RWPE2 (cell line): ENCODE results near the gene FGF4.

ENCODE experiments used
- ATAC-seq: fragments of 200-7000 bp; cut with Tn5 transposase; 3 replicates; pipeline ENCODE4 v1.9.1; 2021; ENCODE audit warnings: low read depth
- DNase-seq: peaks from one replicate; pipeline ENCODE4 v3.0.0-alpha.2; 2020; ENCODE audit warnings: low spot score
- H3K27ac ChIP-seq: fragments of 450-650 bp; 2 replicates; pipeline ENCODE4 v1.5.1; 2017; ENCODE audit warnings: mild to moderate bottlenecking; ENCODE audit not compliant: poor library complexity, severe bottlenecking
- H3K27me3 ChIP-seq: fragments of 250-450 bp; sonication (Bioruptor Pico); 2 replicates; pipeline ENCODE4 v1.5.1; 2021; ENCODE audit warnings: mild to moderate bottlenecking, moderate library complexity; ENCODE audit not compliant: insufficient read depth, poor library complexity, severe bottlenecking
- H3K36me3 ChIP-seq: fragments of 250-450 bp; sonication (Bioruptor Pico); 2 replicates; pipeline ENCODE4 v1.5.1; 2020; ENCODE audit warnings: low read depth, mild to moderate bottlenecking, moderate library complexity
- H3K4me1 ChIP-seq: fragments of 250-450 bp; sonication (Bioruptor Pico); 2 replicates; pipeline ENCODE4 v1.5.1; 2021; ENCODE audit warnings: mild to moderate bottlenecking, moderate library complexity; ENCODE audit not compliant: insufficient read depth, poor library complexity, severe bottlenecking
- H3K4me3 ChIP-seq: fragments of 250-450 bp; sonication (Bioruptor Pico); 2 replicates; pipeline ENCODE4 v1.5.1; 2021; ENCODE audit warnings: mild to moderate bottlenecking, moderate library complexity; ENCODE audit not compliant: severe bottlenecking
- H3K9me3 ChIP-seq: fragments of 250-450 bp; sonication (Bioruptor Pico); 2 replicates; pipeline ENCODE4 v1.5.1; 2021; ENCODE audit warnings: mild to moderate bottlenecking, moderate library complexity; ENCODE audit not compliant: severe bottlenecking
- TF ChIP-seq, protein P1 (sequence below): fragments of 450-650 bp; IDR thresholded peaks from one replicate; pipeline ENCODE4 v1.5.1; 2017; ENCODE audit warnings: mild to moderate bottlenecking, moderate library complexity; ENCODE audit not compliant: poor library complexity, severe bottlenecking

FGF4 gene

GRCh38 chr11:69820441-69820840 is 45.3 kb upstream of the FGF4 start:
- ATAC-seq (no peak), DNase-seq (no peak)
- H3K9me3 ChIP-seq, result no peaks in the 10 kb centered on the region
- peaks cover 64% of the 10 kb centered on the region for H3K27me3 ChIP-seq
- H3K27ac ChIP-seq, result no peak overlapping the region
- H3K4me3 ChIP-seq, result no peak overlapping the region
- TF ChIP-seq, protein P1, sequence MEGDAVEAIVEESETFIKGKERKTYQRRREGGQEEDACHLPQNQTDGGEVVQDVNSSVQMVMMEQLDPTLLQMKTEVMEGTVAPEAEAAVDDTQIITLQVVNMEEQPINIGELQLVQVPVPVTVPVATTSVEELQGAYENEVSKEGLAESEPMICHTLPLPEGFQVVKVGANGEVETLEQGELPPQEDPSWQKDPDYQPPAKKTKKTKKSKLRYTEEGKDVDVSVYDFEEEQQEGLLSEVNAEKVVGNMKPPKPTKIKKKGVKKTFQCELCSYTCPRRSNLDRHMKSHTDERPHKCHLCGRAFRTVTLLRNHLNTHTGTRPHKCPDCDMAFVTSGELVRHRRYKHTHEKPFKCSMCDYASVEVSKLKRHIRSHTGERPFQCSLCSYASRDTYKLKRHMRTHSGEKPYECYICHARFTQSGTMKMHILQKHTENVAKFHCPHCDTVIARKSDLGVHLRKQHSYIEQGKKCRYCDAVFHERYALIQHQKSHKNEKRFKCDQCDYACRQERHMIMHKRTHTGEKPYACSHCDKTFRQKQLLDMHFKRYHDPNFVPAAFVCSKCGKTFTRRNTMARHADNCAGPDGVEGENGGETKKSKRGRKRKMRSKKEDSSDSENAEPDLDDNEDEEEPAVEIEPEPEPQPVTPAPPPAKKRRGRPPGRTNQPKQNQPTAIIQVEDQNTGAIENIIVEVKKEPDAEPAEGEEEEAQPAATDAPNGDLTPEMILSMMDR, result no peak
- peaks cover 3% of the 10 kb centered on the region for H3K4me1 ChIP-seq
- H3K36me3 ChIP-seq, result no peaks in the 10 kb centered on the region

DNA sequence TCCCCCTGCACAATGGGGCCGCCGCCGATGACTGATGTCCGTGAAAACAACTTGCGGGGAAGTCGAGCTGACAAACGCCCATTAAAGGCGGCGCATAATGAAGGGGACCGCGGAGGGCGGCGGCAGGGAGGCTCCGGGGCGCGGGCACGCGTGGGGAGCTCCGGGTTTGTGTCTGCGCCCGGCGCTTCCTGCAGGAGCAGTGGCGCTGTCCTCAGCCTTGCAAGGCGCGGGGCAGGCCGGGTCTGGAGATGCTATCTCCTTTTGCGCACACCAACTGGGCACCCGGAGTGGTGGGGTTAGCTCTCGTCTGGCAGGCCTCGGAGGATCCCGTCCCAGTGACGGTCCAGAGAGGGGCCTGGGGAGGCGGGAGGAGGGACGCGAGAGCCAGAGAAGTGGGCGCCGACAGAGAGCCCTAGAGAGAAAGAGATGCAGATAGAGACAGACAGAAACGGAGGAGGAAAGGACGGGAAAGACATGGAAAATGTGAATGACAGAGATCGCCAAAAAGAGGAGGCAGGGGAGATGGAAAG is 44.5 kb upstream of the FGF4 start:
- Histone ChIP-seq H3K27me3 (peaks cover 65% of the 10 kb centered on the region), H3K4me3 (no peak overlapping the region), H3K4me1 (no peaks in the 10 kb centered on the region), H3K27ac (no peak overlapping the region), H3K9me3 (no peaks in the 10 kb centered on the region), H3K36me3 (no peaks in the 10 kb centered on the region)
- DNase-seq, result no peak
- TF ChIP-seq, protein P1, result no peak
- ATAC-seq, result no peak

DNA sequence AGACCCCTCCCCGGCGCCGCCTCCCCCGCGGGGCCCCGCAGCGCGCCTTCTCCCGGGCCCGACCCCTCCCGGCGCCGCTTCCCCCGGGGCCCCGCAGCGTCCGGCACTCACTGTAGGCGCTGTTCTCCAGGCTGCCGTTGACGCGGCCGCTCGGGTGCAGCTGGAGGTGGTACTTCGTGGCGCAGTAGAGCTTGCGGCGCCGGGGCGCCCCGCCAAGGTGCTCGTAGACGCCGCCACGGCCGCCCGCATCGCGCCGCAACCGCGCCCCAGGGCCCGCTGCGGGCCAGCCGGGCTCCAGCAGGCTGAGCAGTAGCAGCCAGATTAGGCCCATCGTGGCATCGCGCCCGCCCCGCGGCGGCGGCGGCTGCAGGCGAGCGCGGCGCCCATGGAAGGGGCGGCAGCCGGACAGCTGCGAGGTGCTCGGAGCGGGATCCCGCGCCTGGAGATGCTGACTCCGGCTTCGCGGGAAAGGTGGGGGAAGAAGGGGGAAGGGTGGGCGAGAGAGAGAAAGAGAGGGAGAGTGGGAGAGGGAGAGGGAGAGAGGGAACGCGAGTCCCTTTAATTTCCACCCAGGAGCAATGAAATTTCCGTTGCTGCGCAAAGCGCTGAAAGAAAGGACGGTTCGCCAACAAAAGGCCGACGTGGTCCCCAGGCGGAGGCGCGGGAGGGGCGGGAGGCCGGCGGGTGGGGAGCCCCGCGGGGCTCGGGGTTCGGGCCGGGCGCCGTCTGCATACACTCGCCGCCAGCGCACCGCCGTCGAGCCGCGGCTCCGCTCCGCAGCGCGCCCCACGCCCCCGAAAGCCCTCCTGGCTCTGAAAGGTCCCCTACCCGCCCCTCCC is 43.7 kb upstream of the FGF4 start, which contains the start of gene FGF3:
TSS of gene FGF3 (minus strand) at position 814 of the 839 bp plus-strand sequence. CDS start at position 331, 483 bp downstream.
- no peaks in the 10 kb centered on the region for H3K4me1 ChIP-seq
- H3K27me3 ChIP-seq, result peaks cover 65% of the 10 kb centered on the region
- no peak for ATAC-seq
- H3K9me3 ChIP-seq, result no peaks in the 10 kb centered on the region
- no peak for DNase-seq
- TF ChIP-seq, protein P1, result no peak
- no peak within 1 kb of the TSS for H3K4me3 ChIP-seq
- no peak within 1 kb of the TSS for H3K27ac ChIP-seq
- no peaks in the 10 kb centered on the region for H3K36me3 ChIP-seq

- TF ChIP-seq, protein P1, result no peak
- H3K9me3 ChIP-seq, result no peaks in the 10 kb centered on the region
- no peaks in the 10 kb centered on the region for H3K4me1 ChIP-seq
- ATAC-seq (no peak), DNase-seq (no peak)
- peaks cover 65% of the 10 kb centered on the region for H3K27me3 ChIP-seq
- H3K27ac ChIP-seq, result no peak overlapping the region
- H3K4me3 ChIP-seq, result no peak overlapping the region
- no peaks in the 10 kb centered on the region for H3K36me3 ChIP-seq
Observed at GRCh38 chr11:69818231-69818602, 43.1 kb upstream of the FGF4 start.
